Glutamatergic neuron (in vitro differentiated cells): Measurements from ENCODE around the gene DPF3. TPM values are rescaled to one million over a fixed set of nuclear protein-coding genes. Genes with fewer than 3 reads are reported as not detected.

Experiments used
- DNase-seq: peaks from one replicate; pipeline ENCODE4 v3.0.0; 2022
- H3K27ac Mint-ChIP-seq: one replicate; pipeline ENCODE4 v1.8.0; 2020; ENCODE audit warnings: mild to moderate bottlenecking, mixed read lengths, inconsistent platforms; ENCODE audit not compliant: unreplicated experiment
- H3K27me3 Mint-ChIP-seq: one replicate; pipeline ENCODE4 v1.8.0; 2020; ENCODE audit warnings: mild to moderate bottlenecking, moderate library complexity, mixed read lengths, inconsistent platforms; ENCODE audit not compliant: unreplicated experiment
- H3K36me3 Mint-ChIP-seq: one replicate; pipeline ENCODE4 v1.8.0; 2020; ENCODE audit warnings: mild to moderate bottlenecking, mixed read lengths, inconsistent platforms; ENCODE audit not compliant: unreplicated experiment
- H3K4me1 Mint-ChIP-seq: one replicate; pipeline ENCODE4 v1.8.0; 2020; ENCODE audit warnings: mild to moderate bottlenecking, low read depth, mixed read lengths, inconsistent platforms; ENCODE audit not compliant: unreplicated experiment
- H3K4me3 Mint-ChIP-seq: one replicate; pipeline ENCODE4 v1.8.0; 2020; ENCODE audit warnings: mild to moderate bottlenecking, mixed read lengths, inconsistent platforms; ENCODE audit not compliant: unreplicated experiment
- H3K9me3 Mint-ChIP-seq: one replicate; pipeline ENCODE4 v1.8.0; 2020; ENCODE audit warnings: mild to moderate bottlenecking, moderate library complexity, mixed read lengths, inconsistent platforms; ENCODE audit not compliant: unreplicated experiment
- total RNA-seq: library from RNA; stranded (reverse); fragmentation: NEBNext Ultra II Directional; extraction: Animal tissue kit (Norgen Biotek cat#: 25700); gene quantifications from one replicate; pipeline ENCODE4 v1.2.1, GENCODE V29; 2021; ENCODE audit not compliant: unreplicated experiment
- TF ChIP-seq, protein P1 (sequence below): fragments of 200-600 bp; sonication (generic); IDR thresholded peaks from one replicate; pipeline ENCODE4 v1.5.0; 2021; ENCODE audit not compliant: partially characterized antibody, unreplicated experiment

The DPF3 gene
- total RNA-seq, 1 donor from 2014 or later: 13.7 TPM

DNA sequence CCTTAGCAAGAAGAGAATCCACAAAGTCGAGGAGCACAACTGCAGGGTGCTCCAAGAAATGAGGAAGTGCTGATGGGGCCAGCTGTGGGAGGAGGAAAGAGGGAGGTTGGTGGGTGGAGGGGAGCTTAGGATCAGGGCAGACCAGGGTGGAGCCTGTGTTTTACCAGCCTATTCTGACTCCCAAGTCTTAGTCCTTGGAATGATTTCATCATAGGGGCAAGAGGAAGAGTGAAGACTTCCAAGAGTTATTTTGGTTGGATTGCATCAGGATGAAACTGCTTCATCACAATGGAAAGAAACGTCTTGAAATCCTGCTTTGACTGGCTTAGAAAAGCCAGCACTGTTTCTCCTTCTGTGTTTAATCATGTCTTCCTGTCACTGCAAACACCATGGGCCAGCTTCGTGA, 194.0 kb downstream of the DPF3 start:
- TF ChIP-seq, protein P1, sequence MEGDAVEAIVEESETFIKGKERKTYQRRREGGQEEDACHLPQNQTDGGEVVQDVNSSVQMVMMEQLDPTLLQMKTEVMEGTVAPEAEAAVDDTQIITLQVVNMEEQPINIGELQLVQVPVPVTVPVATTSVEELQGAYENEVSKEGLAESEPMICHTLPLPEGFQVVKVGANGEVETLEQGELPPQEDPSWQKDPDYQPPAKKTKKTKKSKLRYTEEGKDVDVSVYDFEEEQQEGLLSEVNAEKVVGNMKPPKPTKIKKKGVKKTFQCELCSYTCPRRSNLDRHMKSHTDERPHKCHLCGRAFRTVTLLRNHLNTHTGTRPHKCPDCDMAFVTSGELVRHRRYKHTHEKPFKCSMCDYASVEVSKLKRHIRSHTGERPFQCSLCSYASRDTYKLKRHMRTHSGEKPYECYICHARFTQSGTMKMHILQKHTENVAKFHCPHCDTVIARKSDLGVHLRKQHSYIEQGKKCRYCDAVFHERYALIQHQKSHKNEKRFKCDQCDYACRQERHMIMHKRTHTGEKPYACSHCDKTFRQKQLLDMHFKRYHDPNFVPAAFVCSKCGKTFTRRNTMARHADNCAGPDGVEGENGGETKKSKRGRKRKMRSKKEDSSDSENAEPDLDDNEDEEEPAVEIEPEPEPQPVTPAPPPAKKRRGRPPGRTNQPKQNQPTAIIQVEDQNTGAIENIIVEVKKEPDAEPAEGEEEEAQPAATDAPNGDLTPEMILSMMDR: no peak
- Mint-ChIP-seq H3K27me3 (peaks cover 11% of the 10 kb centered on the region), H3K36me3 (peaks cover 5% of the 10 kb centered on the region), H3K4me3 (no peak overlapping the region), H3K4me1 (peaks cover 13% of the 10 kb centered on the region), H3K9me3 (peaks cover 7% of the 10 kb centered on the region), H3K27ac (no peak overlapping the region)
- DNase-seq: no peak

DNA sequence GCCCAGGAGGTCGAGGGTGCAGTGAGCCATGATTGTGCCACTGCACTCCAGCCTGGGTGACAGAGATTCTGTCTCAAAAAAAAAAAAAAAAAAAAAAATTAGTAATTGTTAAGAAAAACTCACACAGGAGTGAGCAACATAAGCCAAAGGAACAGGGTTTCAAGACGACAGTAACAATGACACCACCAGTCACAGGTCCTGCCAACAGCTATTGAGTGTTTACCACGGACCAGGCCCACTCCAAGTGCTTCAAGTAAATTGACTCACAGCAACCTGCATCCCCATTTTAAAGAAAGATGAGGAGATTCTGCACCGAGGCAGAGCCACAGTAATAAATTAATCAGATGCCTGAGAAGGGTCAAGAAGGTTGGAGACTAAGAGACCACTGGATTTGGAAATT, 194.5 kb downstream of the DPF3 start:
- TF ChIP-seq, protein P1: no peak
- no peak overlapping the region for H3K4me3 Mint-ChIP-seq
- peaks cover under 1% of the 10 kb centered on the region for H3K36me3 Mint-ChIP-seq
- H3K9me3 Mint-ChIP-seq: peaks cover 5% of the 10 kb centered on the region
- H3K27ac Mint-ChIP-seq: no peak overlapping the region
- H3K4me1 Mint-ChIP-seq: peaks cover 13% of the 10 kb centered on the region
- no peak for DNase-seq
- H3K27me3 Mint-ChIP-seq: peaks cover 9% of the 10 kb centered on the region

DNA sequence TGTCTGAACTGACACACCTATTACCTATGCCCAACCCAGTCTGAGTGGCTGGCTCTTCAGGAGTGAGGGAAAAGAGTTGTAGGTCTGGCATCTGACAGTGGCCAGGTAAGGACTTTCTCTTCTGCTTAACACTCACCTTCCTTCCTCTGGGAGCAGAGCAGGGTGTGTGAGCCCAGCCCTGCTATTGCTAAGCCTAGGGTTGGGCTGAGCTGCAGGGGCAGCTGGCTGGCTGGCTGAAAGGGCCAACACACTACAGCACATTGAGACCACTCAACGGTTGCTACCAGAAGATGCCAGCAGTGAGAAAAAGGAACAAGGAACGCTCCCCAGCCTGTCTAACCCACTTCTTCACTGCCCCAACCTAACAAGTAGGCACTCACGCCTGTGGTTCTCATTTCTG, 201.2 kb downstream of the DPF3 start:
- TF ChIP-seq, protein P1: no peak
- Mint-ChIP-seq H3K36me3 (peaks cover 11% of the 10 kb centered on the region), H3K27me3 (peaks cover 3% of the 10 kb centered on the region), H3K9me3 (peaks cover 1% of the 10 kb centered on the region), H3K27ac (no peak overlapping the region), H3K4me3 (no peak overlapping the region), H3K4me1 (peaks cover 6% of the 10 kb centered on the region)
- no peak for DNase-seq

DNA sequence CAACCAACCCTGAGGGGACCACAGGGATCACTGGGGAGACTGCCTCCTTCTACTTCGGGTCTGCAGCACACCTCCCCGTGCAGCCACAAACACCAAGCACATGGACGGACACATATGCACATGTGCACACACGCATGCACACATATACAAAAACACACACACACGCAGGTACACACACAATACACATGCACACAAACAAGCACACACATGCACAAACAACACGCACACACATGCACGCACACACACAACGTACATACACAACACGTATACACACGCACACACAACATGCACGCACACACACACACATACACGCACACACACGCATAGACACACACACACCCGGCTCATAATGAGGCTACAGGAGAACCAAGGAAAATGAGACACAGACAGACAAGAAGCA, 203.6 kb downstream of the DPF3 start:
- Mint-ChIP-seq H3K4me3 (no peak overlapping the region), H3K27ac (no peak overlapping the region), H3K27me3 (peaks cover 5% of the 10 kb centered on the region), H3K9me3 (peaks cover 10% of the 10 kb centered on the region), H3K4me1 (peaks cover 14% of the 10 kb centered on the region), H3K36me3 (peaks cover 14% of the 10 kb centered on the region)
- DNase-seq: no peak
- TF ChIP-seq, protein P1: no peak

DNA sequence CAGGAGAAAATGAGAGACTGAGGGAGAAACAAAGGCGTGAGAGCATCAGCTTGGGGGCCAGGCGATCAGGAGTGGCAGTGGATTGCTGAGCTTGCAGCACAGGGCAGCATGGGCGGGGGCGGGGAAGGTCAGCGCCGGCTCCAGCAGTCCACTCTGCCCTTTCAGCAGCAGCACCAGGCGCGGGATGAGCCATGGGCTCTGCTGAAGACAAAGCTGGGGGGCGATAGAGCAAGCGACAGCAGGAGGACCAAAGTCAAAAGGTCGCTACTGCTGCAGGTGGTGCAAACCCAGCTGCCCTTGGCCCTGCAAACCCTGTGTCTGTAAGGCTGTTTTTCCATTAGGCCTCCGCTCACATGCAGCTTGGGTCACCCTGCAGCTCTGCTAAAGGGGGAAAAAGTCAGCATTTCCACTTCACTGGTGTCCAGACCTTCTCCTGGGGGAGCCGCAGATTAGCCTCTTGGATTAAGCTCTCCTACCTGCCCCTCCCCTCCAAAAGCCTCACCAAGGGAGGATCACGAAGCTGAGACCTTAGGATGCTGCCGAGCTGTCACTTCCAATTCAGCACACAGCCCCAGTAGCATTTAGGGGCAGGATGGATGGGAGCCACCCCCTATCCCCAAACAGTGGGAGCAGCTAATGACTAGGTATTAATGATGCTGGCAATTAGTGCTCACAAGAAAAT, 204.8 kb downstream of the DPF3 start:
- no peak for DNase-seq
- Mint-ChIP-seq H3K27ac (peak overlapping the region; percentile 39), H3K9me3 (peaks cover 10% of the 10 kb centered on the region), H3K4me3 (no peak overlapping the region), H3K36me3 (peaks cover 20% of the 10 kb centered on the region), H3K4me1 (peaks cover 14% of the 10 kb centered on the region), H3K27me3 (peaks cover 5% of the 10 kb centered on the region)
- TF ChIP-seq, protein P1: no peak
